A549 (cell line): ENCODE results near the gene EPS8. TPM values are rescaled to one million over a fixed set of nuclear protein-coding genes. Genes with fewer than 3 reads are reported as not detected.

ENCODE experiments used
- ATAC-seq, 2 experiments: fragments of 200-7000 bp in 1 of 2; fragments of >200 bp in 1 of 2; cut with Nextera tagmentation in 1 of 2; cut with Tn5 transposase in 1 of 2; 3 replicates each; pipeline versions ENCODE4 v1.8.0 to v1.9.1; 2018 to 2020; ENCODE audit warnings: mild to moderate bottlenecking in 1 of 2, moderate library complexity in 1 of 2
- CTCF ChIA-PET: fragments of 300-600 bp; sonication (Branson Sonifier 250); formaldehyde crosslinking; extraction: SDS; loops from one replicate; lab custom pipeline; 2021; ENCODE audit warnings: antibody characterized with exemption, inconsistent platforms; lab: Yijun Ruan, JAX
- POLR2A ChIA-PET: fragments of 350-600 bp; formaldehyde crosslinking; extraction: SDS; loops from one replicate; lab custom pipeline; 2021; ENCODE audit warnings: antibody characterized with exemption, inconsistent platforms; lab: Yijun Ruan, JAX
- DNase-seq, 2 experiments: peaks; one replicate each; pipeline versions ENCODE4 v3.0.0 to v3.0.0-alpha.2; 2011 to 2016; ENCODE audit warnings: low read depth in 1 of 2, low spot score in 1 of 2
- FAIRE-seq: peaks from 2 replicates; lab custom pipeline; 2011; peaks lifted over from hg19 to GRCh38; lab: Jason Lieb, UNC
- H3K27ac ChIP-seq, 2 experiments: fragments of >200 bp; sonication (Bioruptor Twin); formaldehyde crosslinking; 3 replicates each; pipeline ENCODE4 v1.5.1; 2016 to 2017
- H3K4me1 ChIP-seq: fragments of >200 bp; sonication (Bioruptor Twin); formaldehyde crosslinking; 3 replicates; pipeline ENCODE4 v1.6.1; 2016
- H3K4me2 ChIP-seq: fragments of >200 bp; sonication (Bioruptor Twin); formaldehyde crosslinking; 3 replicates; pipeline ENCODE4 v1.6.1; 2016
- H3K4me3 ChIP-seq: fragments of >200 bp; sonication (Bioruptor Twin); formaldehyde crosslinking; 3 replicates; pipeline ENCODE4 v1.5.1; 2016
- H3K9me3 ChIP-seq: fragments of >200 bp; sonication (Bioruptor Twin); formaldehyde crosslinking; 3 replicates; pipeline ENCODE4 v1.6.1; 2016
- ATOH8 ChIP-seq: fragments of 250-450 bp; sonication (Bioruptor Pico); IDR thresholded peaks from 2 replicates; pipeline ENCODE4 v1.5.0; 2020; ENCODE audit warnings: low read depth, mild to moderate bottlenecking, moderate library complexity
- BCL3 ChIP-seq: fragments of >200 bp; sonication (Bioruptor Twin); formaldehyde crosslinking; IDR thresholded peaks from 3 replicates; pipeline ENCODE4 v1.6.1; 2016
- CBX2 ChIP-seq: fragments of 200-600 bp; sonication (generic); IDR thresholded peaks from 2 replicates; pipeline ENCODE4 v1.6.1; 2016; ENCODE audit warnings: low read depth, mild to moderate bottlenecking, borderline replicate concordance
- CEBPB ChIP-seq, 2 experiments: fragments of >200 bp in 1 of 2; sonication (Bioruptor Twin) in 1 of 2; formaldehyde crosslinking in 1 of 2; IDR thresholded peaks; 2 replicates each; pipeline ENCODE4 v1.6.1; 2012 to 2016
- CTCF ChIP-seq: fragments of >200 bp; sonication (Bioruptor Twin); formaldehyde crosslinking; IDR thresholded peaks from 3 replicates; pipeline ENCODE4 v1.5.1; 2016
- E2F6 ChIP-seq: IDR thresholded peaks from 2 replicates; pipeline ENCODE4 v1.6.1; 2012; ENCODE audit warnings: low read depth, borderline replicate concordance
- EHF ChIP-seq: fragments of 250-450 bp; sonication (Bioruptor Pico); IDR thresholded peaks from 2 replicates; pipeline ENCODE4 v1.5.0; 2020; ENCODE audit warnings: mild to moderate bottlenecking
- HES2 ChIP-seq: fragments of >200 bp; sonication (Bioruptor Twin); formaldehyde crosslinking; IDR thresholded peaks from 2 replicates; pipeline ENCODE4 v1.6.1; 2016
- NFE2L2 ChIP-seq: fragments of 150-350 bp; conservative IDR thresholded peaks from 2 replicates; pipeline ENCODE4 v1.6.1; 2014; ENCODE audit warnings: low read length
- POLR2AphosphoS2 ChIP-seq: conservative IDR thresholded peaks from 2 replicates; pipeline ENCODE4 v1.6.1; 2012; ENCODE audit warnings: low read length, improper control_type of control experiment, inconsistent platforms
- REST ChIP-seq: fragments of 200-600 bp; sonication (generic); IDR thresholded peaks from 2 replicates; pipeline ENCODE4 v1.6.1; 2016; ENCODE audit warnings: antibody characterized with exemption, mild to moderate bottlenecking, moderate library complexity
- SREBF2 ChIP-seq: fragments of 450-650 bp; IDR thresholded peaks from 2 replicates; pipeline ENCODE4 v1.6.1; 2014; ENCODE audit warnings: mild to moderate bottlenecking, moderate library complexity
- WGBS: methylation state at CpG from one replicate; pipeline ENCODE4 v1.1.6; 2017; ENCODE audit errors: missing lambda C conversion rate; 5-methylcytosine and 5-hydroxymethylcytosine counted together
- polyA plus RNA-seq, 4 experiments: library from polyadenylated mRNA; depleted of rRNA in 3 of 4; stranded (reverse); fragments of >200 nt; fragmentation: RNase III in 1 of 4; extraction: RNeasy Plus Mini Kit Qiagen cat#74134 plus additional on column Dnase treatment in 1 of 4; gene quantifications; 2 replicates in 3 of 4; 3 replicates in 1 of 4; pipeline ENCODE4 v1.2.3, GENCODE V29; 2011 to 2017

EPS8 gene
- polyA plus RNA-seq, 2 of the 4 experiments (the other 2 are of a cell fraction) = 25.1 to 101 TPM

- 29% methylated on average over 1 of the region's 1 CpG for WGBS
- no peaks in the 10 kb centered on the region for H3K9me3 ChIP-seq
Observed at GRCh38 chr12:15827136-15827535, 37.9 kb upstream of the EPS8 start.

More at GRCh38 chr12:15827136-15827535, 37.9 kb upstream of the EPS8 start:
- H3K4me1 ChIP-seq = peaks cover 19% of the 10 kb centered on the region
- POLR2A ChIA-PET = no interaction called here
- TF ChIP-seq SREBF2 (no peak), NFE2L2 (no peak), ATOH8 (no peak), CEBPB (IDR thresholded peaks at IDR 0.05) (no peak), REST (no peak), E2F6 (no peak), BCL3 (no peak), EHF (CRISPR knock-in tag) (no peak), CTCF (no peak), POLR2AphosphoS2 (no peak), HES2 (no peak), CBX2 (no peak)
- TF ChIP-seq, all 56 proteins: peak for 0
- no peak for FAIRE-seq
- DNase-seq = no peak
- no peak overlapping the region for H3K27ac ChIP-seq
- no peak overlapping the region for H3K4me2 ChIP-seq
- H3K4me3 ChIP-seq = no peak overlapping the region
- ATAC-seq = no peak
- CTCF ChIA-PET = interaction anchor here (1.0 kb wide), 1 partner anchor 11 kb away, joined by 3 read pairs; no protein-coding TSS in a partner anchor
